ENCODE results near the gene FFAR4. TPM values are rescaled to one million over a fixed set of nuclear protein-coding genes. Genes with fewer than 3 reads are reported as not detected.

FFAR4 gene
- total RNA-seq, 1 donor from 2014 or later = 1.5 TPM

GRCh38 chr10:93565446-93565845 is 1.0 kb upstream of the FFAR4 start:
- Histone ChIP-seq H3K27ac (no peak overlapping the region), H3K4me3 (no peak overlapping the region), H3K9me3 (no peaks in the 10 kb centered on the region), H3K4me1 (peaks cover 14% of the 10 kb centered on the region), H3K36me3 (no peaks in the 10 kb centered on the region), H3K27me3 (no peaks in the 10 kb centered on the region)
- TF ChIP-seq, protein P1, sequence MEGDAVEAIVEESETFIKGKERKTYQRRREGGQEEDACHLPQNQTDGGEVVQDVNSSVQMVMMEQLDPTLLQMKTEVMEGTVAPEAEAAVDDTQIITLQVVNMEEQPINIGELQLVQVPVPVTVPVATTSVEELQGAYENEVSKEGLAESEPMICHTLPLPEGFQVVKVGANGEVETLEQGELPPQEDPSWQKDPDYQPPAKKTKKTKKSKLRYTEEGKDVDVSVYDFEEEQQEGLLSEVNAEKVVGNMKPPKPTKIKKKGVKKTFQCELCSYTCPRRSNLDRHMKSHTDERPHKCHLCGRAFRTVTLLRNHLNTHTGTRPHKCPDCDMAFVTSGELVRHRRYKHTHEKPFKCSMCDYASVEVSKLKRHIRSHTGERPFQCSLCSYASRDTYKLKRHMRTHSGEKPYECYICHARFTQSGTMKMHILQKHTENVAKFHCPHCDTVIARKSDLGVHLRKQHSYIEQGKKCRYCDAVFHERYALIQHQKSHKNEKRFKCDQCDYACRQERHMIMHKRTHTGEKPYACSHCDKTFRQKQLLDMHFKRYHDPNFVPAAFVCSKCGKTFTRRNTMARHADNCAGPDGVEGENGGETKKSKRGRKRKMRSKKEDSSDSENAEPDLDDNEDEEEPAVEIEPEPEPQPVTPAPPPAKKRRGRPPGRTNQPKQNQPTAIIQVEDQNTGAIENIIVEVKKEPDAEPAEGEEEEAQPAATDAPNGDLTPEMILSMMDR (IDR thresholded peaks at IDR 0.05) = no peak
- TF ChIP-seq POLR2A (IDR thresholded peaks at IDR 0.05) (no peak), POLR2AphosphoS5 (IDR thresholded peaks at IDR 0.05; ENCODE audit: insufficient read depth in 1 of 2, low read depth in 1 of 2) (no peak)
- DNase-seq (ENCODE audit: extremely low spot score in 2 of 2) = no peak
- intact Hi-C loops (cut with DNase I) = no loop called here

- Histone ChIP-seq H3K4me1 (peaks cover 14% of the 10 kb centered on the region), H3K36me3 (no peaks in the 10 kb centered on the region), H3K9me3 (no peaks in the 10 kb centered on the region), H3K27me3 (no peaks in the 10 kb centered on the region), H3K27ac (no peak overlapping the region), H3K4me3 (peak overlapping the region; percentile 4 to 16)
- no peak for DNase-seq (ENCODE audit: extremely low spot score in 2 of 2)
- TF ChIP-seq POLR2A (IDR thresholded peaks at IDR 0.05) = no peak
- TF ChIP-seq, protein P1 (IDR thresholded peaks at IDR 0.05) = no peak
- TF ChIP-seq POLR2AphosphoS5 (IDR thresholded peaks at IDR 0.05; ENCODE audit: insufficient read depth in 1 of 2, low read depth in 1 of 2) = no peak
- intact Hi-C loops (cut with DNase I) = no loop called here
Measured at GRCh38 chr10:93567277-93568104, 1.0 kb downstream of the FFAR4 start.

- Histone ChIP-seq H3K4me3 (no peak overlapping the region), H3K27me3 (no peaks in the 10 kb centered on the region), H3K36me3 (no peaks in the 10 kb centered on the region), H3K4me1 (peaks cover 14% of the 10 kb centered on the region), H3K27ac (no peak overlapping the region), H3K9me3 (no peaks in the 10 kb centered on the region)
- intact Hi-C loops (cut with DNase I) = no loop called here
- DNase-seq (ENCODE audit: extremely low spot score in 2 of 2) = no peak
- no peak for TF ChIP-seq POLR2AphosphoS5 (IDR thresholded peaks at IDR 0.05; ENCODE audit: insufficient read depth in 1 of 2, low read depth in 1 of 2)
- TF ChIP-seq, protein P1 (IDR thresholded peaks at IDR 0.05) = no peak
- no peak for TF ChIP-seq POLR2A (IDR thresholded peaks at IDR 0.05)
Measured at GRCh38 chr10:93568105-93568390, 1.6 kb downstream of the FFAR4 start.

DNA sequence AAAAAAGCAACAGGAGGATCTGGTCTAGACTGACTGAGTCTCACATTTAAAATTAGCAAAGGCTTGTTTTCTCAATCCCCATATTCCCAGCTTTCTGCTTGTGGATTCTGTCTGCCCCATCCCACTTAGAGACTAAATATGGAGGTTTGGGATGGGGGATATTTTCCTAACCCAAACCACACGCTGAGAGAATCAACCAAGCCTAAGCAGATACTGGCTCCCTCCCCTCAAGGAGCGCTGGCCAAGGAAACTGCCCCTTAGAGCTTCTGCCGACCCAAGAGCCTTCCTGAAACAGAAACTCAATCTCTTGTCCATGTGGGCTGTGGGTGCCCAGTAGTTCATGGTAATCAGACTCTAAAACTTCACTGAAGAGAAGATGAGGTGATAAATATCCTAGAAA is 3.9 kb downstream of the FFAR4 start:
- H3K4me3 ChIP-seq = no peak overlapping the region
- no peak for DNase-seq (ENCODE audit: extremely low spot score in 2 of 2)
- no peaks in the 10 kb centered on the region for H3K9me3 ChIP-seq
- no peaks in the 10 kb centered on the region for H3K36me3 ChIP-seq
- intact Hi-C loops (cut with DNase I) = no loop called here
- peaks cover 14% of the 10 kb centered on the region for H3K4me1 ChIP-seq
- H3K27ac ChIP-seq = no peak overlapping the region
- H3K27me3 ChIP-seq = no peaks in the 10 kb centered on the region
- TF ChIP-seq, protein P1 (IDR thresholded peaks at IDR 0.05) = no peak
- TF ChIP-seq POLR2AphosphoS5 (IDR thresholded peaks at IDR 0.05; ENCODE audit: insufficient read depth in 1 of 2, low read depth in 1 of 2) (no peak), POLR2A (IDR thresholded peaks at IDR 0.05) (no peak)

DNA sequence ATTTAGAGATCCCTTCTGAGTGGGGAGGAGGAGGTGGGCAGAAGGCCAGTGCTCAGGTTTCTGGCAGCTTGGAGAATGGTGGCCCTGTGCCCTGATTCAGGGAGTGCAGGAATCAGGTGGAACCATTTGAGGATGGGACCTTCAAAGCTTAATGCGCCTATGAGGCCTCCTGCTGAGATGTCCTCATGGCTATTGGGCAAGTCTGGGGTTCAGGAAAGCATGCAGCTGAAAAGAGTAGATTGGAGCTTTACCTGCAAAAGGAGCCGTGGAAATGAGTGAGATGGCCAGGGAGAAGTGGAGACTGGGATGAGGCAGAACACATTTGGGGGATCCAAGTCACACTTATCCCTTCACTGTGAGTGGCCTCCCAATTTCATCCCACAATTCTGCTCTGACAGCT is 6.1 kb downstream of the FFAR4 start:
- Histone ChIP-seq H3K27me3 (no peaks in the 10 kb centered on the region), H3K4me3 (no peak overlapping the region), H3K9me3 (no peaks in the 10 kb centered on the region), H3K4me1 (no peaks in the 10 kb centered on the region), H3K27ac (no peak overlapping the region), H3K36me3 (no peaks in the 10 kb centered on the region)
- no peak for DNase-seq (ENCODE audit: extremely low spot score in 2 of 2)
- intact Hi-C loops (cut with DNase I) = no loop called here
- TF ChIP-seq, protein P1 (IDR thresholded peaks at IDR 0.05) = no peak
- no peak for TF ChIP-seq POLR2A (IDR thresholded peaks at IDR 0.05)
- no peak for TF ChIP-seq POLR2AphosphoS5 (IDR thresholded peaks at IDR 0.05; ENCODE audit: insufficient read depth in 1 of 2, low read depth in 1 of 2)
